Endothelial cell of umbilical vein (primary cell): ENCODE measurements around the gene EHF. TPM values are rescaled to one million over a fixed set of nuclear protein-coding genes. Genes with fewer than 3 reads are reported as not detected.

Experiments used
- BruUV-seq: library from RNA; stranded (reverse); fragments of 400-500 nt; replicated peaks from 2 replicates; lab custom pipeline; 2021; lab: Mats Ljungman, UMichigan
- CTCF ChIA-PET: fragments of 300-600, 350-600 bp; sonication (Branson Sonifier 250); formaldehyde crosslinking; loops from one replicate; lab custom pipeline; 2021; ENCODE audit warnings: antibody characterized with exemption, inconsistent platforms; lab: Charles Lee
- POLR2A ChIA-PET: fragments of 300-600, 350-600 bp; sonication (Branson Sonifier 250); formaldehyde crosslinking; loops from one replicate; lab custom pipeline; 2021; ENCODE audit warnings: antibody characterized with exemption, inconsistent platforms; lab: Charles Lee
- DNase-seq: peaks from one replicate; pipeline ENCODE4 v3.0.0-alpha.2; 2011; ENCODE audit warnings: low read depth, low spot score
- FAIRE-seq: peaks from 2 replicates; lab custom pipeline; 2011; peaks lifted over from hg19 to GRCh38; lab: Jason Lieb, UNC
- H2AFZ ChIP-seq: 2 replicates; pipeline ENCODE4 v1.6.0; 2012; ENCODE audit warnings: low read depth, low read length, control low read depth, inconsistent platforms
- H3K27ac ChIP-seq: 2 replicates; pipeline ENCODE4 v1.5.1; 2011; ENCODE audit warnings: low read depth, mild to moderate bottlenecking, control low read depth, low read length, moderate library complexity; ENCODE audit not compliant: insufficient read depth
- H3K27me3 ChIP-seq, 2 experiments: 2 replicates each; pipeline versions ENCODE4 v1.6.0 to v1.6.1; 2011; ENCODE audit warnings: low read length in 2 of 2, mixed read lengths in 1 of 2; ENCODE audit not compliant: control insufficient read depth in 2 of 2, insufficient read depth in 2 of 2
- H3K36me3 ChIP-seq, 2 experiments: 2 replicates in 1 of 2; 3 replicates in 1 of 2; pipeline ENCODE4 v1.5.1; 2011; ENCODE audit warnings: low read length in 2 of 2, mild to moderate bottlenecking in 1 of 2, moderate library complexity in 1 of 2; ENCODE audit not compliant: control insufficient read depth in 2 of 2, insufficient read depth in 2 of 2; ENCODE audit errors: extremely low read depth in 1 of 2
- H3K4me1 ChIP-seq: 3 replicates; pipeline ENCODE4 v1.5.1; 2011; ENCODE audit warnings: mild to moderate bottlenecking, low read length; ENCODE audit not compliant: control insufficient read depth, insufficient read depth; ENCODE audit errors: extremely low read depth
- H3K4me2 ChIP-seq: 2 replicates; pipeline ENCODE4 v1.6.1; 2011; ENCODE audit warnings: low read length, control low read depth, mixed read lengths; ENCODE audit not compliant: insufficient read depth
- H3K4me3 ChIP-seq, 3 experiments: fragments of 200-600 bp in 1 of 3; sonication (generic), shearing (Covaris generic) in 1 of 3; replicated peaks in 1 of 3; 2 replicates each; pipeline ENCODE4 v1.5.1; 2011 to 2016; ENCODE audit warnings: control low read depth in 3 of 3, low read length in 3 of 3, mild to moderate bottlenecking in 2 of 3, inconsistent platforms in 1 of 3, low read depth in 1 of 3, moderate library complexity in 1 of 3; ENCODE audit not compliant: insufficient read depth in 1 of 3
- H3K79me2 ChIP-seq: 2 replicates; pipeline ENCODE4 v1.6.0; 2012; ENCODE audit warnings: low read length, inconsistent platforms; ENCODE audit not compliant: control insufficient read depth, insufficient read depth
- H3K9ac ChIP-seq: replicated peaks from 2 replicates; pipeline ENCODE3; 2011; ENCODE audit warnings: low read length, control low read depth; ENCODE audit not compliant: insufficient read depth; ENCODE audit errors: extremely low read depth
- H3K9me1 ChIP-seq: replicated peaks from 3 replicates; pipeline ENCODE4 v1.6.0; 2011; ENCODE audit warnings: mild to moderate bottlenecking, low read length; ENCODE audit not compliant: control insufficient read depth, insufficient read depth; ENCODE audit errors: extremely low read depth
- H3K9me3 ChIP-seq: replicated peaks from 2 replicates; pipeline ENCODE4 v1.5.1; 2012; ENCODE audit warnings: low read length, inconsistent platforms; ENCODE audit not compliant: control insufficient read depth, insufficient read depth
- H4K20me1 ChIP-seq: replicated peaks from 2 replicates; pipeline ENCODE3; 2011; ENCODE audit warnings: mild to moderate bottlenecking, low read length; ENCODE audit not compliant: control insufficient read depth, insufficient read depth; ENCODE audit errors: extremely low read depth
- CTCF ChIP-seq, 2 donors: IDR thresholded peaks; 1 replicate in 1 of 2; 2 replicates in 1 of 2; pipeline ENCODE4 v1.5.1; 2011; ENCODE audit warnings: low read length in 2 of 2, mild to moderate bottlenecking in 2 of 2, moderate library complexity in 2 of 2, control low read depth in 1 of 2, inconsistent platforms in 1 of 2, low read depth in 1 of 2; ENCODE audit not compliant: insufficient read depth in 1 of 2; ENCODE audit errors: extremely low read depth in 1 of 2
- EZH2 ChIP-seq: IDR thresholded peaks from 2 replicates; pipeline ENCODE4 v1.6.1; 2012; ENCODE audit warnings: borderline replicate concordance, low read depth, mild to moderate bottlenecking, moderate library complexity, low read length, inconsistent platforms; ENCODE audit not compliant: severe bottlenecking
- FOS ChIP-seq: IDR thresholded peaks from 2 replicates; pipeline ENCODE4 v1.6.1; 2011; ENCODE audit warnings: mild to moderate bottlenecking, low read length, moderate library complexity, borderline replicate concordance; ENCODE audit not compliant: insufficient read depth
- GATA2 ChIP-seq: IDR thresholded peaks from 2 replicates; pipeline ENCODE4 v1.7.0; 2011; ENCODE audit warnings: low read depth, mild to moderate bottlenecking, moderate library complexity, mixed read lengths, low read length; ENCODE audit not compliant: insufficient read length, insufficient read depth
- JUN ChIP-seq: IDR thresholded peaks from 2 replicates; pipeline ENCODE4 v1.6.1; 2011; ENCODE audit warnings: borderline replicate concordance, low read depth; ENCODE audit not compliant: insufficient read length, insufficient read depth
- MAX ChIP-seq: IDR thresholded peaks from 2 replicates; pipeline ENCODE4 v1.6.1; 2011; ENCODE audit not compliant: insufficient read depth, insufficient read length
- MYC ChIP-seq: IDR thresholded peaks from one replicate; pipeline ENCODE4 v1.6.1; 2011; ENCODE audit warnings: mild to moderate bottlenecking, low read depth, low read length
- POLR2A ChIP-seq: IDR thresholded peaks from 2 replicates; pipeline ENCODE4 v1.6.1; 2012; ENCODE audit warnings: low read depth, mild to moderate bottlenecking, control low read depth, low read length
- POLR2AphosphoS5 ChIP-seq: IDR thresholded peaks from 2 replicates; pipeline ENCODE4 v1.6.1; 2012; ENCODE audit warnings: low read depth, mild to moderate bottlenecking, control low read depth, low read length, moderate library complexity; ENCODE audit not compliant: insufficient read depth
- dilution Hi-C: fragments of 300-500 bp; cut with MboI; formaldehyde crosslinking; loops from one replicate; pipeline ENCODE4 v1.15.0; 2019; ENCODE audit warnings: low sequenced_read_pairs; ENCODE audit not compliant: extremely low pct_ligation_motif_present
- intact Hi-C: fragments of 100-400 bp; cut with micrococcal nuclease; formaldehyde crosslinking; loops from one replicate; pipeline ENCODE4 v1.10.0; 2022
- polyA plus RNA-seq, 4 experiments: library from polyadenylated mRNA; depleted of rRNA in 3 of 4; stranded (reverse) in 3 of 4; unstranded in 1 of 4; fragments of >200 nt; gene quantifications; 2 replicates each; pipeline versions ENCODE4 v1.2.1 to v1.2.3, GENCODE V29; 2011 to 2012; ENCODE audit warnings: missing spikeins in 1 of 4
- total RNA-seq: library from RNA; stranded (reverse); gene quantifications from 2 replicates; pipeline ENCODE4 v1.2.3, GENCODE V29; 2021

The EHF gene
- total and polyA plus RNA-seq, 2 donors (not counting 3 experiments of a cell fraction or from before 2014, with no cell fraction given), result not detected

GRCh38 chr11:34618406-34618805 lies 2.5 kb upstream of the EHF start:
- TF ChIP-seq FOS (no peak), POLR2AphosphoS5 (no peak)
- no TSS peak for BruUV-seq
- Histone ChIP-seq H2AFZ (no peak overlapping the region), H3K9me1 (no peaks in the 10 kb centered on the region), H3K36me3 (no peaks in the 10 kb centered on the region), H3K79me2 (no peaks in the 10 kb centered on the region), H3K4me3 (no peak overlapping the region), H3K4me1 (no peaks in the 10 kb centered on the region), H4K20me1 (no peaks in the 10 kb centered on the region), H3K9ac (no peak overlapping the region), H3K27ac (no peak overlapping the region), H3K27me3 (peaks cover 0 to 5% of the 10 kb centered on the region in 2 experiments), H3K9me3 (no peaks in the 10 kb centered on the region), H3K4me2 (no peak overlapping the region)
- POLR2A ChIA-PET, result no interaction called here
- dilution Hi-C loops, result no loop called here
- intact Hi-C loops, result no loop called here
- DNase-seq (no peak), FAIRE-seq (no peak)
- CTCF ChIA-PET, result interaction anchor here (0.9 kb wide), 1 partner anchor 11 kb away, joined by 4 read pairs; no protein-coding TSS in a partner anchor

- Histone ChIP-seq H3K9ac (no peak overlapping the region), H3K79me2 (no peaks in the 10 kb centered on the region), H3K9me3 (no peaks in the 10 kb centered on the region), H3K27me3 (peaks cover 0 to 5% of the 10 kb centered on the region in 2 experiments), H3K27ac (no peak overlapping the region), H2AFZ (no peak overlapping the region), H3K4me1 (no peaks in the 10 kb centered on the region), H3K4me2 (no peak overlapping the region), H4K20me1 (no peaks in the 10 kb centered on the region), H3K4me3 (no peak overlapping the region), H3K9me1 (no peaks in the 10 kb centered on the region), H3K36me3 (no peaks in the 10 kb centered on the region)
- POLR2A ChIA-PET, result no interaction called here
- BruUV-seq, result no TSS peak
- FAIRE-seq (no peak), DNase-seq (no peak)
- dilution Hi-C loops (no loop called here), intact Hi-C loops (no loop called here)
- CTCF ChIA-PET, result no interaction called here
- no peak for TF ChIP-seq MYC
- TF ChIP-seq FOS, result no peak
- TF ChIP-seq POLR2A, result no peak
- TF ChIP-seq GATA2, result no peak
- no peak for TF ChIP-seq EZH2
- TF ChIP-seq POLR2AphosphoS5, result no peak
- TF ChIP-seq JUN, result no peak
- no peak for TF ChIP-seq MAX
- TF ChIP-seq CTCF (IDR thresholded peaks at IDR 0.05; ENCODE audit: extremely low read depth in 1 of 2, insufficient read depth in 1 of 2, low read depth in 1 of 2, low read length in 2 of 2), result no peak
These were observed 1.8 kb upstream of the EHF start for GRCh38 chr11:34619062-34619516.
